B cell (primary cell): ENCODE results near the gene SMIM21. TPM values are rescaled to one million over a fixed set of nuclear protein-coding genes. Genes with fewer than 3 reads are reported as not detected.

Experiments
- ATAC-seq: fragments of 200-7000 bp; cut with Tn5 transposase; one replicate; pipeline ENCODE4 v1.10.0; 2021; ENCODE audit warnings: low read depth, mild to moderate bottlenecking, moderate number of reproducible peaks, moderate library complexity
- CTCF ChIA-PET: fragments of 350-600 bp; sonication (Branson Sonifier 250); formaldehyde crosslinking; loops from one replicate; lab custom pipeline; 2021; ENCODE audit warnings: antibody characterized with exemption, inconsistent platforms; lab: Charles Lee
- POLR2A ChIA-PET: fragments of 350-600 bp; sonication (Branson Sonifier 250); formaldehyde crosslinking; loops from one replicate; lab custom pipeline; 2021; ENCODE audit warnings: antibody characterized with exemption; lab: Charles Lee
- DNase-seq: peaks from one replicate; pipeline ENCODE4 v3.0.0; 2013
- H2AFZ ChIP-seq: 2 replicates; pipeline ENCODE4 v1.6.1; 2012; ENCODE audit warnings: mild to moderate bottlenecking, low read depth, low read length; ENCODE audit not compliant: insufficient read depth, poor library complexity, severe bottlenecking
- H3K27ac ChIP-seq, 2 donors: 1 replicate in 1 of 2; 2 replicates in 1 of 2; pipeline ENCODE4 v1.5.1; 2012 to 2013; ENCODE audit warnings: low read length in 2 of 2, mild to moderate bottlenecking in 2 of 2, moderate library complexity in 1 of 2
- H3K27me3 ChIP-seq, 4 experiments: fragments of 200-600 bp in 1 of 4; sonication (generic) in 1 of 4; replicated peaks in 1 of 4; 1 replicate in 2 of 4; 2 replicates in 2 of 4; pipeline versions ENCODE4 v1.6.1 to v1.7.0; 2013 to 2016; ENCODE audit warnings: low read length in 3 of 4, mild to moderate bottlenecking in 2 of 4, mixed read lengths in 1 of 4, moderate library complexity in 1 of 4; ENCODE audit not compliant: insufficient read depth in 4 of 4, control insufficient read depth in 3 of 4; ENCODE audit errors: control extremely low read depth in 1 of 4
- H3K36me3 ChIP-seq, 2 experiments: replicated peaks in 1 of 2; 1 replicate in 1 of 2; 2 replicates in 1 of 2; pipeline versions ENCODE4 v1.6.1 to v1.7.1; 2013; ENCODE audit warnings: low read length in 1 of 2; ENCODE audit not compliant: insufficient read depth in 2 of 2, control insufficient read depth in 1 of 2; ENCODE audit errors: control extremely low read depth in 1 of 2, extremely low read depth in 1 of 2
- H3K4me1 ChIP-seq, 2 donors: fragments of 200-600 bp in 1 of 2; sonication (generic) in 1 of 2; 1 replicate in 1 of 2; 2 replicates in 1 of 2; pipeline versions ENCODE4 v1.5.1 to v1.6.1; 2013 to 2017; ENCODE audit warnings: low read length in 2 of 2; ENCODE audit not compliant: control insufficient read depth in 2 of 2, insufficient read depth in 2 of 2
- H3K4me2 ChIP-seq: replicated peaks from 2 replicates; pipeline ENCODE3; 2012; ENCODE audit warnings: mild to moderate bottlenecking, low read depth, low read length; ENCODE audit not compliant: poor library complexity, severe bottlenecking
- H3K4me3 ChIP-seq, 5 experiments: fragments of 200-600 bp in 1 of 5; sonication (generic) in 1 of 5; 1 replicate in 3 of 5; 2 replicates in 2 of 5; pipeline versions ENCODE4 v1.5.1 to v1.7.0; 2011 to 2016; ENCODE audit warnings: low read length in 4 of 5, mild to moderate bottlenecking in 4 of 5, low read depth in 2 of 5, control low read depth in 1 of 5, moderate library complexity in 1 of 5; ENCODE audit not compliant: insufficient read depth in 1 of 5; ENCODE audit errors: control extremely low read depth in 1 of 5, extremely low read depth in 1 of 5
- H3K79me2 ChIP-seq: fragments of 200-600 bp; sonication (generic); one replicate; pipeline ENCODE4 v1.6.0; 2016; ENCODE audit warnings: low read length; ENCODE audit not compliant: control insufficient read depth, insufficient read depth
- H3K9ac ChIP-seq: fragments of 200-600 bp; sonication (generic); 2 replicates; pipeline ENCODE4 v1.6.1; 2017; ENCODE audit warnings: mild to moderate bottlenecking, low read length, moderate library complexity
- H3K9me3 ChIP-seq, 3 donors: one replicate each; pipeline versions ENCODE4 v1.6.1 to v1.7.1; 2013; ENCODE audit warnings: low read length in 2 of 3; ENCODE audit not compliant: control insufficient read depth in 2 of 3, insufficient read depth in 1 of 3; ENCODE audit errors: control extremely low read depth in 1 of 3
- H4K20me1 ChIP-seq: 2 replicates; pipeline ENCODE4 v1.6.0; 2012; ENCODE audit warnings: mild to moderate bottlenecking, low read length; ENCODE audit not compliant: insufficient read depth, control insufficient read depth, poor library complexity, severe bottlenecking
- H3K27ac Mint-ChIP-seq: one replicate; pipeline ENCODE4 v1.8.0; 2021; ENCODE audit warnings: mixed read lengths
- H3K27me3 Mint-ChIP-seq: one replicate; pipeline ENCODE4 v1.8.0; 2021; ENCODE audit warnings: mixed read lengths
- H3K4me1 Mint-ChIP-seq: one replicate; pipeline ENCODE4 v1.8.0; 2021; ENCODE audit warnings: mixed read lengths
- H3K4me3 Mint-ChIP-seq: one replicate; pipeline ENCODE4 v1.8.0; 2021; ENCODE audit warnings: mixed read lengths
- H3K9me3 Mint-ChIP-seq: one replicate; pipeline ENCODE4 v1.8.0; 2022; ENCODE audit warnings: mixed read lengths; ENCODE audit not compliant: insufficient read depth
- CTCF ChIP-seq: fragments of 200-600 bp; IDR thresholded peaks from one replicate; pipeline ENCODE4 v1.8.0; 2022; ENCODE audit warnings: antibody characterized with exemption, mild to moderate bottlenecking
- EZH2 ChIP-seq: IDR thresholded peaks from 2 replicates; pipeline ENCODE4 v1.6.1; 2012; ENCODE audit warnings: borderline replicate concordance, low read depth, mild to moderate bottlenecking, moderate library complexity, low read length; ENCODE audit not compliant: insufficient read depth, poor library complexity, severe bottlenecking
- WGBS: methylation state at CpG from one replicate; pipeline ENCODE4 v1.1.5; 2013; ENCODE audit warnings: missing lambda C conversion rate; ENCODE audit not compliant: insufficient coverage; 5-methylcytosine and 5-hydroxymethylcytosine counted together
- intact Hi-C: fragments of 100-400 bp; cut with micrococcal nuclease; formaldehyde crosslinking; loops from one replicate; pipeline ENCODE4 v1.10.0; 2022
- polyA plus RNA-seq: library from polyadenylated mRNA; depleted of rRNA; stranded (reverse); fragments of >200 nt; gene quantifications from 2 replicates; pipeline ENCODE4 v1.2.3, GENCODE V29; 2012
- total RNA-seq, 2 donors: library from RNA; stranded (reverse); fragments of 120-200 nt in 1 of 2; gene quantifications; 1 replicate in 1 of 2; 2 replicates in 1 of 2; pipeline versions ENCODE4 v1.2.3 to v1.2.4, GENCODE V29; 2013 to 2022

SMIM21 gene
- total and polyA plus RNA-seq, 2 donors (not counting 1 experiment from before 2014, with no cell fraction given) = not detected

DNA sequence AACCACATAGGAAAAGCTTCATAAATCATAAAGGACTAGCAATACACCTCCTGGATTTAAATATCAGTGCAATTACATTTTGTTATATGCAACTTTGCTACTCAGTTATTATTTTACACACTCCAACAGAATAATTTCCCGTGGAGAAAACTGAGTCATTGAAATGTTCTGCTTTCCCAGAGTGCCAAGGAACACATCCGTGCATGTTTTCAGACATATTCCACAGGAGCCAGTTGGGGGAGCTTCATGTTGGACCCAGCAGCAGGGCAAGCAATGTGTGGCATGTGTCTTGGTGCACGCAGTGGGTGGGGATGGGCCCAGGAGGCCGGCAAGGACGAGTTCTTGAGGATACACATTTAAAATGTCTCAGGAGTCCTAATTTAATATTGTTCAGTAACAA, 14.4 kb upstream of the SMIM21 start:
- H3K9me3 Mint-ChIP-seq = no peaks in the 10 kb centered on the region
- H3K27me3 Mint-ChIP-seq = peaks cover 15% of the 10 kb centered on the region
- H3K27me3 ChIP-seq = peaks cover 0 to 9% (median 3%) of the 10 kb centered on the region in 4 experiments
- no peak overlapping the region for H3K27ac ChIP-seq
- H3K4me3 ChIP-seq = no peak overlapping the region
- no peak overlapping the region for H3K4me3 Mint-ChIP-seq
- no peaks in the 10 kb centered on the region for H3K36me3 ChIP-seq
- no peaks in the 10 kb centered on the region for H4K20me1 ChIP-seq
- H3K4me2 ChIP-seq = no peak overlapping the region
- H3K4me1 Mint-ChIP-seq = no peaks in the 10 kb centered on the region
- ChIA-PET POLR2A (no interaction called here), CTCF (no interaction called here)
- TF ChIP-seq EZH2 (no peak), CTCF (no peak)
- no peaks in the 10 kb centered on the region for H3K4me1 ChIP-seq
- 85% methylated on average over 3 of the region's 5 CpGs for WGBS
- no peak overlapping the region for H2AFZ ChIP-seq
- DNase-seq (no peak), ATAC-seq (no peak)
- H3K9ac ChIP-seq = no peak overlapping the region
- no peaks in the 10 kb centered on the region for H3K79me2 ChIP-seq
- H3K27ac Mint-ChIP-seq = no peak overlapping the region
- intact Hi-C loops = no loop called here
- H3K9me3 ChIP-seq = no peaks in the 10 kb centered on the region

GRCh38 chr18:75439348-75439747, 11.8 kb upstream of the SMIM21 start:
- Histone ChIP-seq H3K4me1 (no peaks in the 10 kb centered on the region), H3K9me3 (no peaks in the 10 kb centered on the region), H3K4me2 (no peak overlapping the region), H3K9ac (no peak overlapping the region), H3K27ac (no peak overlapping the region), H4K20me1 (no peaks in the 10 kb centered on the region), H3K27me3 (peaks cover 0 to 11% (median 2%) of the 10 kb centered on the region in 4 experiments), H3K4me3 (no peak overlapping the region), H3K36me3 (no peaks in the 10 kb centered on the region), H2AFZ (no peak overlapping the region), H3K79me2 (no peaks in the 10 kb centered on the region)
- DNase-seq = no peak
- Mint-ChIP-seq H3K4me3 (no peak overlapping the region), H3K4me1 (no peaks in the 10 kb centered on the region), H3K27me3 (peaks cover 15% of the 10 kb centered on the region), H3K9me3 (no peaks in the 10 kb centered on the region), H3K27ac (no peak overlapping the region)
- intact Hi-C loops = no loop called here
- TF ChIP-seq CTCF (no peak), EZH2 (no peak)
- no peak for ATAC-seq
- ChIA-PET CTCF (no interaction called here), POLR2A (no interaction called here)
- 90% methylated on average over 3 of the region's 4 CpGs for WGBS
